HL-60 (cell line): ENCODE data around the gene CCDC15.

Source experiments
- DNase-seq, 2 experiments: peaks; one replicate each; pipeline ENCODE4 v3.0.0-alpha.2; 2010 to 2020; ENCODE audit warnings: low read depth in 1 of 2, low spot score in 1 of 2
- H3K27ac ChIP-seq: fragments of 250-450 bp; sonication (Bioruptor Pico); replicated peaks from 2 replicates; pipeline ENCODE4 v1.5.1; 2020; ENCODE audit warnings: mild to moderate bottlenecking, moderate library complexity
- H3K27me3 ChIP-seq: fragments of 250-450 bp; sonication (Bioruptor Pico); 2 replicates; pipeline ENCODE4 v1.5.1; 2021; ENCODE audit warnings: mild to moderate bottlenecking, moderate library complexity; ENCODE audit not compliant: insufficient read depth, poor library complexity, severe bottlenecking
- H3K4me3 ChIP-seq: replicated peaks from 2 replicates; pipeline ENCODE4 v1.5.1; 2011; ENCODE audit warnings: mild to moderate bottlenecking, control low read depth, low read length; ENCODE audit not compliant: insufficient read depth
- CTCF ChIP-seq: IDR thresholded peaks from one replicate; pipeline ENCODE4 v1.5.1; 2011; ENCODE audit warnings: low read length, control low read depth, inconsistent platforms; ENCODE audit not compliant: insufficient read depth
- GABPA ChIP-seq: IDR thresholded peaks from 2 replicates; pipeline ENCODE4 v1.6.1; 2012; ENCODE audit warnings: low read depth
- POLR2AphosphoS5 ChIP-seq: IDR thresholded peaks from 2 replicates; pipeline ENCODE4 v1.6.1; 2012; ENCODE audit warnings: low read depth
- SPI1 ChIP-seq: IDR thresholded peaks from 2 replicates; pipeline ENCODE4 v1.6.1; 2012; ENCODE audit warnings: low read depth, mild to moderate bottlenecking, borderline replicate concordance
- TF ChIP-seq, protein P1 (sequence below): IDR thresholded peaks from 2 replicates; pipeline ENCODE4 v1.6.1; 2012; ENCODE audit warnings: low read depth; ENCODE audit not compliant: insufficient replicate concordance

The CCDC15 gene

DNA sequence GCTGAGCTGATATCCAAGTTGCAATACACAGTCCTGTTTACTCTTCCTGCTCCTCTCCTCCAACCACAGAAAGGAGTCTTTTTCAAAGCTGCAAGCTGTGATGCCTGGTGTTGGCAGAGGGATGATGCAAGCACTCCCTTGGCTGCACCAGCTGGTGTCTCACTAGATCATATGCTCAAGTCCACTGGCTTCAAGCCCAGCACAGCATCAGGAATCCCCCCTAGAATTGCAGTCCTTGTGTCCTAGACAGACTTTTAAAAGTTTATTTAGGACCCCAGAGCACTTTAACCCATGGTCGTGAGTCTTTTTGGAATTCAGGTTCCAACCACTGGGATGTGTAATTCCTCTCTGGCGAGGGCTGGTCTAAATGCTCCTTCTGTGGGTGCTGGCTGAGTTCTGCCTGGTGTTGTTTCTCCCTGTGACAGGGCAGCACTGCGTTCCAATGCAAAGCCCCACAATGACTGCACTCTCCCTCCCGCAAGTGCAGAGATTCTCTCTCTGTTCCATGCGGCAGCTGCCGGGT lies 36.8 kb upstream of the CCDC15 start:
- H3K27ac ChIP-seq = no peak overlapping the region
- H3K4me3 ChIP-seq = no peak overlapping the region
- no peaks in the 10 kb centered on the region for H3K27me3 ChIP-seq
- peak; percentile 4 to 48 for DNase-seq
- TF ChIP-seq, protein P1, sequence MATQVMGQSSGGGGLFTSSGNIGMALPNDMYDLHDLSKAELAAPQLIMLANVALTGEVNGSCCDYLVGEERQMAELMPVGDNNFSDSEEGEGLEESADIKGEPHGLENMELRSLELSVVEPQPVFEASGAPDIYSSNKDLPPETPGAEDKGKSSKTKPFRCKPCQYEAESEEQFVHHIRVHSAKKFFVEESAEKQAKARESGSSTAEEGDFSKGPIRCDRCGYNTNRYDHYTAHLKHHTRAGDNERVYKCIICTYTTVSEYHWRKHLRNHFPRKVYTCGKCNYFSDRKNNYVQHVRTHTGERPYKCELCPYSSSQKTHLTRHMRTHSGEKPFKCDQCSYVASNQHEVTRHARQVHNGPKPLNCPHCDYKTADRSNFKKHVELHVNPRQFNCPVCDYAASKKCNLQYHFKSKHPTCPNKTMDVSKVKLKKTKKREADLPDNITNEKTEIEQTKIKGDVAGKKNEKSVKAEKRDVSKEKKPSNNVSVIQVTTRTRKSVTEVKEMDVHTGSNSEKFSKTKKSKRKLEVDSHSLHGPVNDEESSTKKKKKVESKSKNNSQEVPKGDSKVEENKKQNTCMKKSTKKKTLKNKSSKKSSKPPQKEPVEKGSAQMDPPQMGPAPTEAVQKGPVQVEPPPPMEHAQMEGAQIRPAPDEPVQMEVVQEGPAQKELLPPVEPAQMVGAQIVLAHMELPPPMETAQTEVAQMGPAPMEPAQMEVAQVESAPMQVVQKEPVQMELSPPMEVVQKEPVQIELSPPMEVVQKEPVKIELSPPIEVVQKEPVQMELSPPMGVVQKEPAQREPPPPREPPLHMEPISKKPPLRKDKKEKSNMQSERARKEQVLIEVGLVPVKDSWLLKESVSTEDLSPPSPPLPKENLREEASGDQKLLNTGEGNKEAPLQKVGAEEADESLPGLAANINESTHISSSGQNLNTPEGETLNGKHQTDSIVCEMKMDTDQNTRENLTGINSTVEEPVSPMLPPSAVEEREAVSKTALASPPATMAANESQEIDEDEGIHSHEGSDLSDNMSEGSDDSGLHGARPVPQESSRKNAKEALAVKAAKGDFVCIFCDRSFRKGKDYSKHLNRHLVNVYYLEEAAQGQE = no peak
- no peak for TF ChIP-seq CTCF
- no peak for TF ChIP-seq POLR2AphosphoS5
- no peak for TF ChIP-seq SPI1
- TF ChIP-seq GABPA = no peak

GRCh38 chr11:124918950-124919349 lies 35.1 kb upstream of the CCDC15 start, which contains the start of gene HEPN1:
Gene HEPN1 (plus strand): TSS chr11:124919250.
- H3K27ac ChIP-seq = peak within 1 kb of the TSS; percentile 39; the same call in 1 of the 2 replicates

DNA sequence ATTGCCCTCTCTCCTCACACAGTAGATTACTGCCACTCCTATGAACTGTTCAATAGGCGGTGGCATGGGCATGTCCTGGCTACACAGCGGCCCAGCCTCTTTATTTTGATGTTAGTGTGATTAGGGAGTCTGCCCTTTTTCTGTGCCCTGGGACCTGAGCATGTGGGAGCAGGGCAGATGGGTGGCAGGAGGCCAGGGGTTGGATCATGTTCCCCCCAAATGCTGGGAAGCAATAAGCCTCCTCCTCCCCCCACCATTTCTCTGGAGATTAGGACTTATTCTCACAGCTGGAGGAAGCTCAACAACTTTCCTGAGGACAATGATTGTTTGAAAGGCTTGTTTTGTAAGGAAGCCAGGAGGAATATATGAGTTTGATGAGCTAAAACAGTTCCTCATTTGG lies 34.1 kb upstream of the CCDC15 start:
- DNase-seq = no peak
- H3K27me3 ChIP-seq = no peaks in the 10 kb centered on the region
- H3K27ac ChIP-seq = no peak overlapping the region
- H3K4me3 ChIP-seq = no peak overlapping the region
- no peak for TF ChIP-seq GABPA
- TF ChIP-seq, protein P1 = no peak

More at GRCh38 chr11:124918950-124919349, 35.1 kb upstream of the CCDC15 start, which contains the start of gene HEPN1:
- Histone ChIP-seq H3K27me3 (no peaks in the 10 kb centered on the region), H3K4me3 (no peak within 1 kb of the TSS)
- TF ChIP-seq CTCF (no peak), GABPA (no peak), POLR2AphosphoS5 (no peak), SPI1 (no peak)
- TF ChIP-seq, protein P1 = no peak
- no peak for DNase-seq

- TF ChIP-seq, protein P1 = no peak
- TF ChIP-seq SPI1 (no peak), GABPA (no peak), CTCF (no peak), POLR2AphosphoS5 (no peak)
- no peak for DNase-seq
- H3K27me3 ChIP-seq = no peaks in the 10 kb centered on the region
- H3K27ac ChIP-seq = no peak overlapping the region
- H3K4me3 ChIP-seq = no peak overlapping the region
Measured at GRCh38 chr11:124920356-124920755, 33.6 kb upstream of the CCDC15 start.
